HG03378 (cell line): ENCODE results near the gene USP34.
"Not testable (repeated sequence)": the region's sequence is repeated elsewhere in the genome, so short reads cannot be mapped to it uniquely, and the experiment has no call there.

ENCODE experiments used
- ATAC-seq: cut with Tn5 transposase; IDR thresholded peaks from one replicate; pipeline ENCODE4 v1.9.1; 2021; ENCODE audit warnings: mild to moderate bottlenecking, moderate library complexity; ENCODE audit not compliant: unreplicated experiment

The USP34 gene

DNA sequence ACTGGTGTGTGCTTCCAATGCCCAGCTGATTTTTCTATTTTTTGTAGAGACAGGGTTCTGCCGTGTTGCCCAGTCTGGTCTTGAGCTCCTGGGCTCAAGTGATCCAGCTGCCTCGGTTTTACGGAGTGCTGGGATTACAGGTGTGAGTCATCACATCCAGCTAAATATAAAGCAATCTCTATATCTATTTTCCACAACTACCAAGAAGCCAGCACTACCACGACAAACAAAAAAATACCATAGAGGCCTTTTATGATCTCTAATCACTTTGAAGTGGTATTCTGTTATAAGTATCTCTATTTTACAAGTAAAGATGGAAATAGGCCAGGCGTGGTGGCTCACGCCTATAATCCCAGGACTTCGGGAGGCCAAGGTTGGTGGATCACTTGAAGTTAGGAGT is 274.2 kb downstream of the USP34 start:
- ATAC-seq: no peak

DNA sequence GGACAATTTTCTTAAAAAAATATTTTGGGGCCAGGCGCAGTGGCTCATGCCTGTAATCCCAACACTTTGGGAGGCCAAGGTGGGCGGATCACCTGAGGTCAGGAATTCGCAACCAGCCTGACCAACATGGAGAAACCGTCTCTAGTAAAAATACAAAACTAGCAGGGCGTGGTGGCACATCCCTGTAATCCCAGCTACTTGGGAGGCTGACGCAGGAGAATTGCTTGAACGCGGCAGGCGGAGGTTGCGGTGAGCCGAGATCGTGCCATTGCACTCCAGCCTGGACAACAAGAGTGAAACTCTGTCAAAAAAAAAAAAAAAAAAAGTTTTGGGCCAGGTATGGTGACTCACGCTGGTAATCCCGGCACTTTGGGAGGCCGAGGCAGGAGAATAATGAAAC is 276.2 kb downstream of the USP34 start:
- not testable (repeated sequence) for ATAC-seq

DNA sequence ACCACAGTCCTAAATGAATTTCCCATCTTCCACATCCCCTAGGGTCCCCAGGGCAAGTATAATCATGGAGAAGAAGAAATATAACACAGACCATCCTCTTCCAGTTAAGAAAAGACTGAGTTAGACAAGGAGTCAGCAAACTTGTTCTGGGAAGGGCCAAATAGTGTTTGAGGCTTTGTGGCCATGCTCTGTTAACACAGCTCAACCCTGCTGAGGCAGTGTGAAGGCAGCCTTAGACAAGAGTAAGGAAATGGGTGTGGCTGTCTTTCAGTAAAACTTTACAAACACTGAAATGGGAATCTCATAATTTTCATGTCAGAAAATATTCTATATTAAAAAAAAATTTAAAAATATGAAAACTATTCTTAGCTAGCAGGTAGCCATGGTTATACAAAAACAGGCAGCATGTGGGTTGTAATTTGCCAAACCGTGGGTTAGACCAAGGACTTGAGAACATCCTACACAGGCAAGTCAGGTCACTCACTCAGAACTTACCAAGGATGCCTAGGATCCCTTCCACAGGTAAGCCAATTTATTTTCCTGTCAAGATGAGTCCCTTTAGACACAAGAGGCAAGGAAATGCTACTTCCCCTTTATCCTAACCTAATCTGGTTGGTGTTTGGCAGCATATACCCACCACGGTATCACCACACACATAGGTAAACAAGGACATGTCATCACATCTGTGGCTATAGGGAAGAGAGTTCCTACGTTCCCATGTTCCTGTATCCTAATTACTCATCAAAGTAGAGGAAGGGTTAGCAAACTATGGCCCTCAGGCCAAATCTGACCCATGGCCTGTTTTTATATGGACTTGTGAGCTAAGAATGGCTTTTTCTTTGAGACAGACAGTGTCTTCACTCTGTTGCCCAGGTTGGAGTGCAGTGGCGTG is 277.0 kb downstream of the USP34 start:
- ATAC-seq: no peak

DNA sequence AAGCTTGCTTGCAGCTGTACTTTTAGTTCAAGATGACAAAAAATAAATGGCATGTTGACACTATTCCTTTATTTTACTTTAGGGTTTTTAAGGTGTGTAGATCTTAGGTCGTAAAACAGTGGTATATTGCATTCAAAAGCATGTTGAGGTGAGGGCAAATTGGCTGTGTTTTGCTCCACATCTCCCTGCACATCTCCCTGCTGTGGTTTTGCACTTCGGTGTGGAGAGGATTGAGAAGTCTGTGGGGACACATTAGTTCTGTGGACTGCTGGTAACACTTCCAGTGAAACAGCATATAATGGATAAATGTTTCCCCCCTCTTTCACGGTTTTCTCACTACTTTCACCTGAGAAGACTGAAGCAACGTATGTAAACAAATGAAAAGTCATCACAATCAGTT is 283.8 kb downstream of the USP34 start:
- no peak for ATAC-seq

DNA sequence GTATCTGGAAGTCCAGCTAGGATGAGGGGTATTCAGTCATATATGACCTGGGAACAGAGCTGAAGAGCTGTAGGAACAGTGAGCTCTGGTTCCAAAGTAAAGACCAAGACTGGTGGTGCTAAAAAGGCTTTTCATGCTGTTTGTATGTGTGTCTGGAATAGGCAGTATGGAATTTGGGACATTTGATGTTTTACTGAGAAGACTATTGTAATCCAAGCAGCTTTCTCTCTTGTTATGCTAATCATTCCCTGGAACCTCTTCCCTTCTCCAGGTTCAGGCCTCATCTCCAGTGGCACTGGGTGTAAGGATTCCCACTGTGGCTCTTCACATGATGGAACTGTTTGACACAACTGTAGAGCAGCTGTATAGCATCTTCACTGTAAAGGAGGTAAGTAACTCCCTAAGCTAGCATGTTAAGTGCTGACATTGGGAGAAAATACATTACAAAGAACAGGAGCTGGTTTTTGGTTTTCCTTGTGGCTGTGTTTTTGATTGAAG is 285.6 kb downstream of the USP34 start:
- no peak for ATAC-seq

DNA sequence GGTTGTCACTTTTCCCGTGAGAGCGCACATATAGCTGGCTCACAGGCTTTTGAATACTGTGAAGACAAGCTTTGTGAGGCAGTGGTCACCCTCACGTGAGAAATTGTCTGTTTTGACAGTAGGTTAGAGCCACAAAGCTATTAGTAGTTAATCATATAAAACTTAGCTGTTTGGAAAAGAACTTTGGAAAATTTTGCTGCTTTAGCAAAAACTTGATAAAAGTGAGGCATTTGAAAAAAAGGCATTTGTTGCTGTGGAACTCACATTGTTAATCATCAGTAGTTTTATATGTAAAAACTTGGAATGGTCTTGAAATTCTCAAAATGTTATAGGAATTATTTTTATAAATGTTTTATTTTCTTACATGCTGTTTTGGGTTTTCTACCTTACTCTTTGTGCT is 286.6 kb downstream of the USP34 start:
- ATAC-seq: no peak

DNA sequence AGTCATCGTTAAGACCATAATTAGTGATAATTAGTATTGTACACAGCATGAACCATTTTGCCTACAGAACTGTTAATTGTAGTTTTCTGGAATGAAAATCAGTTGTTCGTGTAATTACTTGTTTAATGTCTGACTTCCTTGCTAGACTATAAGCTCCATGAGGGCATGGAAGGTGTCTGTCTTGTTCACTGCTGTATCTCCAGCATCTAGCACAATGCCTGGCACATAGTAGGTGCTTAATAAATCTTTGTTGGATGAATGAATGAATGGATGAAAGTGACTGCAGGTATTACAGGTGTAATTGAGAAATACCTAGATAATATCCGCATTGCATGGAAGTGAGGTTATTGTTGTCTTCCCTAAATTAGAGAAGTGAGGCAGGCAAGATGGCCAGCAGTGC is 287.1 kb downstream of the USP34 start:
- ATAC-seq: no peak

DNA sequence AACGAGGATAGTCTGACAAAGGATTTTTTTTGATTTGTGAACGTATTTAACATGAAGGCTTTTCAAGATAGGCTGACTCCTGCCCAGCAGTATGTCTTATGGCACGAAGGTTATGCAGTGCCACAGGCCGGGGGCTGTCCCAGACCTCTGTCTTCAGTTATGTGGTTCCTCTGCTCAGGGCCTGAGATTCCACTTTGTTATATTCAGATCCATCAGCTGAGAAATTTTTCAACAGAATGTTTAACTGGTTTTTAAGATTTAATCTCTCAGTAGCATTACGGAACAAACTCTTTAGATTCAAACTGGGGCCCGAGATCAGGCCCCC is 288.9 kb downstream of the USP34 start:
- ATAC-seq: no peak

DNA sequence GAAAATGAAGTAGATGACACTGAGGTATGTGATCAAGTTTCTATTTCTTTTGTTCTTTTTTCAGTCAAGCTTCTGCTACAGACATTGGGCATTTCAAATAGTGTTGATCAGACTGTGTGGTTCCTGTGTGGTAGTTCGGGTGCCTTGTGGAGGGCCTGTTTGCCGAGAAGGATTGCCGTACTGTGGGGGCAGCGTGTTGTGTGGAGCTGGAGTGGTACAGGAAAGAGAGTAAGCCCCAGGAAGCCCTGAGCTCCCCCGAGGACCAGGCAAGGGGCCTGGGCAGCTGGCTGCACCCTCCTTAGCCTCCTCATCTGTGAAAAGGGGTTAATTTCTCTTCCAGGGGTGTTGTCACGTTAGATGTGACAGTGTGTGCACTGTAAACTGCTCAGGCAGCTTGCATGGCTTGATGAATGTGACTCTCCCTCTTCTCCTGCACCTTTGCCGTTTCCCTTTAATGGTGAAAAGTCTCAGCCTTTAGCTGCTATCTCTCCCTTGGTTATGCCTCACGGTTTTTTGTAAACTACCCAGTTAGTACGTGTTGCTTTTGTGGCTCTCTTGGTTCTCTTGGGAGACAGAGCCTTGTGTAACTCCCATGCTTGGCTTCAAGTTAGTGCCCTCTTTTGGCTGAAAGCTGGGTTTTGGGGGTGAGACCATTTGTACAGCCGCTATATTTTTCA is 289.4 kb downstream of the USP34 start:
- ATAC-seq: no peak

DNA sequence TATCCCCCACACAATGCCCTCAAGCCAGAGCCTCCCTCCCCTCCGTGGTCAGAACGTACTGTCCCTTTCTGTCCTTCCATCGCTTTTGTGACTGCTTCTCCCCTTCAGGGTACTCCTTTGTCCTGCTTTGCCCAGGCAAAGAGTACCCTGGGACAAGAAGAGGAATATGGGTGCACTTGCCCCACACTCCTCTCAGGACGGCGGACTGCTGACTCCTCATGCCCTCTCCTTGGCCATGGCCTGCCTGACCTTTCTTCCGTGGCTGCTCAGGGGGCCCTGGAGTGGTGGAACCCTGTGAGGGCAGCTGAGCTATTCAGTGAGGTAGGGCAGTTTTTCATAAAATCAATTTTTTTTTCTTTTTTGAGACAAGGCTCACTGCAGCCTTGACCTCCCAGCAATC is 290.2 kb downstream of the USP34 start:
- no peak for ATAC-seq

DNA sequence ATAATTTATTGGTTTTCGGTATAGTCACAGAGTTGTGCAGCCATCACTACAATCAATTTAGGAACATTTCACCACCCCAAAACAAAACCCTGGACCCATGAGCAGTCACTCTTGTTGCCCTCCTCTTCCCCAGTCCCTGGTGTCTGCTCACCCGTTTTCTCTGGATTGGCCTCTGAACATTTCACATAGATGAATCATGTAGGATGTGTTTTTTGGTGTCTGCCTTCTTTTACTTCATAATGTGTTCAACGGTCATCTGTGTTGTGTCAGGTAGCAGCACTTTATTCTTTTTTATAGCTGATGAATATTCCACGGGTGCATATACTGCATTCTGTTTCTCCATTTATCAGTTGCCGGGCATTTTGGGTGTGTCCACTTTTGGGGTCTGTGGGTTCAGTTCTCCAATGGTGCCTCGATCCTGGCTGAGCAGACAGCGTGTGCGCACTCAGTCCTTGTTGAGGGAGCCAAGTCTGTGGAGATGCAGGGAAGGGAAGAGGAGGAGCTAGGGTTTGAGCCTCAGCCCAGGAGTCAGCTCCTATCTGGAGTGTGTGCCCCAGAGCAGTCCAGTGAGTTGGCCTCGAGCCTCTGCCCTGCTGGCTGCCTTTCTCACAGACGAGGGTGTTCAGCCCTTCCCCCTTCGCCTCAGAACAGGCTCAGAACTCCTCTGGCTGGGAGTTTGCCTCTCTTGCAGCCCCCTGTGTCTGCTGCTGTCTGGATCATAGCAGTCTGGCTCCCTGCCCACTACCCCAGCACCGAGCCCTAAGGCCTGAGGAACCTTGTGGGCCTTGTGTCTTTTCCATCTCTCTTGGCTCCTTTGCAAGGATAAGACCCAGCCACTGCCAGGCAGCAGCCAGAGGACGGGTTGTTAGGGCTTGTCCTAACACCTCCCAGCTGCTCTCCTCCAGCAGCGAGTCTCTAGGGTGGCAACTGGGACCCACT is 290.9 kb downstream of the USP34 start:
- ATAC-seq: no peak

DNA sequence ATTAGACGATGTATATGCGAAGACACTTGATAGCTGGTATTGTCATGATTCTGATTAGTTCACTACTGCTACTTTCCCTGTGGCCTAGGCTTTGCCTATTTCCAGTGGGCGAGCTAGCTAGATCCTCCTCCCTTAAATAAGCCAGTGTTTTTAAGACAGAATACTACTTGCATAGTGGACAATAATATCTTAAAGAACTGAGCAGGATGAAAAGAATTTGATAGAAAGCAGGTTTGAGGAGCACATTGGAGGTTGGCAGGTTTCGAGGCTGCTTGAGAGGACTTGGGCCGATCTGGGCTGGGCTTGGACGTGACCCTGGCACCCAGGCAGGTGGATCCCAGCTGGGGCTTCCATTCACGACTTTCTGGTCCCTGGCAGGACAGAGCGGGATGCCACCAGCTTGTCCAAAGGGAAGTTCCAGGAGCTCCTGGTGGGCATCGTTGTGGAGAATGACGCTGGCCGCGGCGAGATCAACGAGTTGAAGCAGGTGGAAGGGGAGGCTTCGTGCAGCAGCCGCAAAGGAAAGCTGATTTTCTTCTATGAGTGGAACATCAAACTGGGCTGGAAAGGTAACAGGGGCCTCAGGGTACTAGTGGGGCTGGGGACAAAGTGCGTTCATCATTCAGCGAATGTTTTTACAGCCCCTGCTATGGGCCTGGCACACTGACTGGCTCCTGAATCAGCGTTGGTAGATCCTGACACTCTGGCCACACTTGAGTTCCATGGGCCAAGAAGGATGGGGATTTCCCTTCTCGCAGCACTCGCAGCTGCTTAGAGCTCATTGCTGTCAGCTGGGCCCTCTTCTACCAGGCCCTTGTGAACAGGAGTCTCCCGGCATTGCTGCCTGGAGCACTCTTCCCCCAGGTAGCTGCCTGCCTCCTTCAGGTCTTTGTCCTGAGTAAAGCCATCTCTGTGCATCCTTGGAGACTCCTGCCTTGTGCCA is 292.0 kb downstream of the USP34 start:
- ATAC-seq: no peak

DNA sequence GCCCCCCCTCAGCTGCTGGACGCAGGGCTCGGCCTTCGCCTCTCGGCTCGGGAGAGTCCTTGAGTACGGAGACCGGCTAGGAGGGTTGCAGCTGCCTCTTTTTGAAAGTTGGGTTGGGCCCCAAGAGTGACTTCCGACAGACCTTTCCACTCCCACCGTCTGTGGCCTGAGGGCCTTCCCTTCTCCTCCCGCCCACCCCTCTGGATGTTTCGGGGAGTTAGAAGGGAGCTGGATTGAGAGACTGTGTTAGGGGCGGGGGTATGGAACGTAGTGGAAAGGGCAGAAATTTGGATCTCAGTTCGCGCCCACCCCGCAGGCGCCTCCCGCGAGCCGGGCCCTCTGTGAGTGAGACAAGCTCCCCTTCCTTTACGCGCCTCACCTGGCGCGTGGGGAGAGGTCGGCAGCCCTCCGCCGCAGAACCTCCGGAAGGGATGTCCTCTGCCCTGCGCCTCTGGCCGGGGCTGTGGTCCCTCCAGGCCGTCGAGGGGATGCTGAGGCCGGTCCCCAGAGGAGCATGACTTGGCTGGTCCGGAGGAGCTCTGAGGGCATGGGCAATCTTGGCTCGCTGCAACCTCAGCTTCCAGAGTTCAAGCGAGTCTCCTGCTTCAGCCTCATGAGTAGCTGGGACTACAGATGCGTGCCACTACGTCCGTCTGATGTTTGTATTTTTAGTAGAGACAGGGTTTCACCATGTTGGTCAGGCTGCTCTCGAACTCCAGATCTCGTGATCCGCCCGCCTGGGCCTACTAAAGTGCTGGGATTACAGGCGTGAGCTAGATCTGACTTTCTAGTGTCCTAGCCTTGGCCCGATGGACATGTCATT is 292.9 kb downstream of the USP34 start:
- peak; percentile 23 for ATAC-seq

DNA sequence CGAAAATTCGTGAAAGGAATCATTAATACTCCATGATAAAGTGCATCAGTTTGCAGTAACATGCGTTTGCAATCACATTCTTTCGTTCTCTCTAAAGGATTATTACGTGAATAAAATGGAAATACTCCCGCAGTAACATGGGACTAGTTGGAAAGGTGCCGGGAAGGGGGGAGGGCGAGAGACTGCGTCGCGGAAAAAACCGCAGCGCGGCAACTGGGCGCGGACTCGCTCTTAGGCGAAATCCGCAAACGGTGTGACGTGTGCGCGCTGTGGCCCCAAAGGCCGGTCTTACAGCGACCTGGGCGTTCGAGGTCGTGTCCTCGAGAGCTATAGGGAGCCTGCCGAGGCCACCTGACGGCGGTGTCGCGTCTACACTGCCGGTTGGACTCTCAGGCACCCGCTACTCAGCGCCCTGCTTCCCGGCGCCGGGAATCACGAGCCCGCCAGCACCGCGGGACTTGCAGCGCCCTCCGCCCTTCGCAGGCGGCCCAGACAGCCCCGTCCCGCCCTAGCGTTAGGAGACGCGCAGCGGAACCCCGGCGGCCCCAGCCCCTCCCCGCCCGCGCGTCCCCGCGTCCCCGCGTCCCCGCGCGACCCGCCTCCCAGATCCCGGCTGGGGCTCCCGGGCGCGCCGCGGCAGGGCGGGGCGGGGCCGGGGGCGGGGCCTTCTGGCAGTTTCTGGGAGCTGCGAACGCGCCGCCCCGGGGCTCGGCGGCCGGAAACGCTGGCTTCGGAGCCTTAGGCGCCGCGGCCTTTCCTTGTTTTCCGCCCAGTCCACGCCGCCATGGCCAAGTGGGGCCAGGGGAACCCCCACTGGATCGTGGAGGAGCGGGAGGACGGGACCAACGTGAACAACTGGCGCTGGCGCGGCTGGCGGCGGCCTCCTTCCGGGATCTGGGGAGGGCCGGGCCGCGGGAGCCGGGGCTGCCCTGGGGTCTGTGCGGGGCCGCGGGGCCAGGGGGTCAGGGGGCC is 293.8 kb downstream of the USP34 start:
- peak; percentile 58 for ATAC-seq

DNA sequence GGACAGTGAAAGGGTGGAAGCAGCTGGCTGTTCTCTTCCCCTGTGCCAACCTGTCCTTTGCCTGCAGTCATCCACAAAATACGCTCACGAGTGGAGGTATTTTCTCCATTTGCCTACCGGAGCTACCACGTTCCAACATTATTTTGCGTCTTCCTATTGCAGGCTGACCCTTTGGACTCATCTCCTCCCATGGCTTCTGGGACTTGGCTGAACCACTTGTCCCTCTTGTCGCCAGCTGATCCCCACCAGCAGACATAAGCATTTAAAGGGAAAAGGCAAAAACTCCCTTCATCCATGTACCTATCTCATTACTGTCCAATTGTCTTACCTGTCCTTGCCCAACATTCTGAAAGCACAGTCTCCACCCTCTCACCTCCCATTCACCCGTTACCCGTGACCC is 295.9 kb downstream of the USP34 start:
- ATAC-seq: no peak

DNA sequence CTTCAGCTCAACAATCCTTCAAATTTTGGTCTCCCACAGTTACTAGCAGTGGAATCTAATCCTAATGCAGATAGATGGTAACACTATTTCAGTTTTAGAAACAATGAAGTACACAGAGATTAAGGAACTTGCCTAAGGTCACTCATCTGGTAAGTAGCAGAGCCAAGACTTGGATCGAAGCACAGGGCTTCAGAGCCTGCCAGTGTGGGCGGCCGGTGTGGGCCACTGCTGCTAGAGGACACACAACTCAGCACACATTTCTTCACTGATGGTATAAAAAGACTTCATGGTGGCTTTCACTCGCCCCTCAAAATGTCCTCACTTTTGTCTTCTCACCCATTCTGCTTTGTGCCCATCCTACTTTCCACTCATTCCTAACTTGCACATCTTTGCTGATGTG is 297.8 kb downstream of the USP34 start:
- no peak for ATAC-seq

DNA sequence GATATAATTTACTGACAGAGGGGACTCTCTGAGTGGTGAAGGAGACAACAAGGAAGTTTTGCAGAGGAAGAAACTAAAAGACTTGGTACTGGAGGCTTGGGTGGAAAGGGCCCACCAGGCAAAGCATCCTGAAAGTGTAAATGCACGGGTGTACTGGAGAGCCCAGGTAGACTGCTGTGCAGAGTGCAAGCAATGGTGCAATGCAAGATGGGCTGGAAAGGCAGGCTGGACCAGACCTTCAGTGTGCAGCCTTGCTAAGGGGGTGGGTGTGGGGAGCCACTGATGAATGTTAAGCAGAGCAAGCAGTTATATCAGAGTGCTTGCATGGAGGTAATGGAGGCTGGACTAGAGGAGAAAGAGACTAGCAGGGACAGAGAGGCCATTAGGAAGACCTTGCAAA is 298.2 kb downstream of the USP34 start:
- ATAC-seq: no peak

DNA sequence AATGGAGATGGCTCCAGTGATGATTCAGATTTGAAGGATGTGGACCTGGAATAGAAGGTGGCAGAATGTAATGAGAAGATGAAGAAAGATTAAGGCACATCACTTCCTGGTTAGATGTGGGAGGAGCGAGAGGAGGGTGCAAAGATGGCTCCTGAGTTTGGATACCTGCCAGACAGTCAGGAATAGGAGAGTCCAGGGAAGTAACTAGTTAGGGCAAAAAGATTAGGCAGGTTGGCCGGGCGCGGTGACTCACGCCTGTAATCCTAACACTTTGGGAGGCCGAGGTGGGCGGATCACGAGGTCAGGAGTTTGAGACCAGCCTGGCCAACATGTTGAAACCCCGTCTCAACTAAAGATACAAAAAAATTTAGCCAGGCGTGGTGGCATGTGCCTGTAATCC is 303.3 kb downstream of the USP34 start:
- ATAC-seq: no peak
